Activated CD4-positive, alpha-beta T cell treated with anti-CD3 and anti-CD28 coated beads, Interleukin-2, Interleukin-6, amounts not matched to agents 100 ng/mL and 50 ng/mL, durations not matched to agents 16 hours and 8 hours (primary cell): ENCODE results near the gene OXCT2.
A peak's percentile ranks its signal among the peaks of the same experiment; 100 is the strongest.

ENCODE experiments used
- DNase-seq: peaks from one replicate; pipeline ENCODE4 v3.0.0-alpha.2; 2020

OXCT2 gene

DNA sequence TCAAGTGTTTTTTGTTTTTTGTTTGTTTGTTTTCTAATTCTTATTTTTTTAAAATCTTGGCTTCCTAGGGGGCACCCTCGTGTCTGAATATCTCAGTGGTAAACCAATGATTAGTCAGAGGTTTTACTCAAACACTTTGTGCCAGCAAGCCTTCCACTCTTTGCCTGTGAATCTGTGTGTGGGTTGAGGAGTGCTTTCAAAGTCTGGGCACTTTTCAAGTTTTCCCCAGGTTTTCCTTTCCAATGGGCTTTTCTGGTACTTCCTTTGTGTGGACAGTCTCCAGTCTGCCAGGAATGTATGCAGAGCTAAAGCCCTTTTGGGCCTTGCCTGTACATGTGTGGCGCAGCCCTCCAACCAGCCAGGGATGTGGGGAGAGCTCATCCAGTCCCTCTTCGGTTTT lies 42.1 kb downstream of the OXCT2 start:
- no peak for DNase-seq

DNA sequence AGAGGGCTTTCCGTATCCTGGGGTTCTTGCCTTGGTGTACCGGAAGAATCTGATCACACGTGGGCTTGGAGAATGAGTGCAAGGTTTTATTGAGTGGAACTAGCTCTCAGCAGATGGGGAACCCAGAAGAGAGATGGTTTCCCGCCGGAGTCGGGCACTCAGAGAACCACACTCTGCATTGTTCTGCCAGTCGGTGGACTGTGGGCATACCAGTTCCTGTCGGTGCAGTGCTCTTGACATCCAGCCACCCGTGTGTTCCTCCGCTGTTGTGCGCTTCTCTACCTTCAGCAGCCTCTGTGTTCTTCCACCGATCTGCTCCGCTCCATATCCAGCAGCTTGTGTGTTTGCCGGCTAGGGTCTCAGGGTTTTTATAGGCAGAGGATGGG lies 43.2 kb downstream of the OXCT2 start:
- no peak for DNase-seq

GRCh38 chr1:39727221-39727931 lies 43.8 kb downstream of the OXCT2 start:
- peak; percentile 44 for DNase-seq

DNA sequence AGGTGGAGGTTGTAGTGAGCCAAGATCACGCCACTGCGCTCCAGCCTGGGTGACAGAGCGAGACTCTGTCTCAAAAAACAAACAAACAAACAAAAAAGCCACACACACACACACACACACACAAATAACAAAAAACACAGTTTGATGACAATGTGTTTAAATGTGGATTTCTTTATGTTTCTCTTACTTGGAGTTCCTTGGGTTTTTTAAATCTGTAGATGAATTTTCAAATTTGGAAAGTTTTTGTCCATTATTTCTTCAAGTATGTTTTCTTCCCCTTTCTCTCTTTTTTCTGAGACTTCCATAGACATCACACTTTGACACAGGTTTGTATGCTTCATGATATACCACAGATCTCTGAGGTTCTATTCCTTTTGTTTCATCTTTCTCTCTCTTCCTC lies 44.5 kb downstream of the OXCT2 start:
- no peak for DNase-seq

GRCh38 chr1:39722495-39722894 lies 48.7 kb downstream of the OXCT2 start:
- DNase-seq, result no peak

DNA sequence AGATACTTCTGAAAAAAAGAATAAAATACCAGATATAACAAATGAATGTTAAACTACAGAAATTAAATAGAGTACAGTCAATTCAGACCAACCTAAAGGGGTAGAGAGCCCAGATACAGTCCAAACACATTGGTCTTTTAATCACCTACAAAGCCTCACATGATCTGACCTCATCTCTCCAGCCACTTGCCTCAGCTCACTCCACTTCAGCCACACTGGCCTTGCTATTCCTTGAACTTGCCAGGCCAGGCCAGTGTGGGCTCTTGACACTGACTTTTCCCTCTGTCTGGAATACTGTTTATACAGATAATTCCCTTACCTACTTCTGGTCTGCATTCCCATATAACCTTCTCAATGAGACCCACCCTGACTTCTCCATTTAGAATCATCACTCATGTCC lies 49.5 kb downstream of the OXCT2 start:
- no peak for DNase-seq

DNA sequence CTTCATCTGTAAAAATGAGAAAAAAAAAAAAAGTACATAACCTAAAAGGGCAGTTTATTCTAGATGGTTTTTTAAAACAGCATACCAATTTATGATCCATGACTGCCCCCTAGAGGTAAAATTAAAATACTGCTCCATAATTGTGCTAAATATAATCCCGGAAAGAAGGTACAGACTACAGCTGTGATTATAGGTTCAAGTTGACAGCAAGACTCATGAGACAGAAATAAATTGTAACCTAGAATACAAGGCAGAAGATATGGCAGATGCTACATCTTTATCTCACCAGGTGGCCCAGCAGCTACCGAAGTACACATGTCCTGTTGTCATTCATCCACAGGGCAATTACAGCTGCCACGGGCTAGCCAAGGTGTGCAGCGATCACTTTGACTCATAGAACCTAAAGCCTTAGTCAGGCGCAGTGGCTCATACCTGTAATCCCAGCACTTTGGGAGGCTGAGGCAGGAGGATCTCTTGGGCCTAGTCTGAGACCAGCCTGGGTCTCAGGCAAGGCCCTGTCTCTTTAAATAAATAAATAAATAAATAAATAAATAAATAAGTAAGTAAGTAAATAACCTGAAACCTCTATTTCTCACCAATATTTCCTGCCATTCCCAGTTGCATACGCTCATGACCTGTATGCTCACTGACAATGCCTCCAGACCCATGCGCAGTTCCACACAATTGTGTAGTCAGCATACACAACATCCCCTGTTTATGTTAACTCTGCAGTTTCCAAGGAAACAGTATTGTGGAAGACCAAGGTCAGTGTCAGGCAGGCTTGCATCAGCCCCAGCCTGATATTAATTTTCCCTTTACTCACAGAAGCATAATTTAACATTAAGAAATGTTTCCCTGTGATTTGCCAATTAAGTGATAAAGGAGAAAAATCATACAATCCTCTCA lies 50.8 kb downstream of the OXCT2 start:
- DNase-seq, result peak; percentile 71
